ENCODE results near the gene C11orf16.
A peak's percentile ranks its signal among the peaks of the same experiment; 100 is the strongest.

C11orf16 gene

DNA sequence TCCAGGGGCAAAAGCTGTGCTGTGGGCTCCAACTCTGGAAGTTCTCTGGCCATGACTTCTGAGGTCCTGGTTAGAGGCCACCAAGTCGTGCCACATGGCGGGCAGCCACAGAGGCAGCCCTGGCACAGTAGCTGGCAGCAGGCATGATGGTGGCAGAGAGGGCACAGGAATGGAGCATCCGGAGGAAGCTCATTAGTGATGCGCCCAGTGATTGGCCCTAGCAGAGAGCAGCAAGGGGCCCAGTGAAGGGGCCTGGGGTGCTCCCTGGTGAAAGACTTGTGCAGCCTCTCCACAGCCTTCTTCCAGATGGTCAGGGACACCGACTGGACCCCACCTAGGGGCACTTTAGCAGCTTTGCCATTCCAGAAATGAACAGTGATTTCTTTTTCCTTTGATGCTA is 7.0 kb downstream of the C11orf16 start:
- TF ChIP-seq, protein P1, sequence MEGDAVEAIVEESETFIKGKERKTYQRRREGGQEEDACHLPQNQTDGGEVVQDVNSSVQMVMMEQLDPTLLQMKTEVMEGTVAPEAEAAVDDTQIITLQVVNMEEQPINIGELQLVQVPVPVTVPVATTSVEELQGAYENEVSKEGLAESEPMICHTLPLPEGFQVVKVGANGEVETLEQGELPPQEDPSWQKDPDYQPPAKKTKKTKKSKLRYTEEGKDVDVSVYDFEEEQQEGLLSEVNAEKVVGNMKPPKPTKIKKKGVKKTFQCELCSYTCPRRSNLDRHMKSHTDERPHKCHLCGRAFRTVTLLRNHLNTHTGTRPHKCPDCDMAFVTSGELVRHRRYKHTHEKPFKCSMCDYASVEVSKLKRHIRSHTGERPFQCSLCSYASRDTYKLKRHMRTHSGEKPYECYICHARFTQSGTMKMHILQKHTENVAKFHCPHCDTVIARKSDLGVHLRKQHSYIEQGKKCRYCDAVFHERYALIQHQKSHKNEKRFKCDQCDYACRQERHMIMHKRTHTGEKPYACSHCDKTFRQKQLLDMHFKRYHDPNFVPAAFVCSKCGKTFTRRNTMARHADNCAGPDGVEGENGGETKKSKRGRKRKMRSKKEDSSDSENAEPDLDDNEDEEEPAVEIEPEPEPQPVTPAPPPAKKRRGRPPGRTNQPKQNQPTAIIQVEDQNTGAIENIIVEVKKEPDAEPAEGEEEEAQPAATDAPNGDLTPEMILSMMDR (IDR thresholded peaks at IDR 0.05; ENCODE audit: extremely low read depth, missing control alignments), result no peak
- DNase-seq (ENCODE audit: low spot score), result no peak

DNA sequence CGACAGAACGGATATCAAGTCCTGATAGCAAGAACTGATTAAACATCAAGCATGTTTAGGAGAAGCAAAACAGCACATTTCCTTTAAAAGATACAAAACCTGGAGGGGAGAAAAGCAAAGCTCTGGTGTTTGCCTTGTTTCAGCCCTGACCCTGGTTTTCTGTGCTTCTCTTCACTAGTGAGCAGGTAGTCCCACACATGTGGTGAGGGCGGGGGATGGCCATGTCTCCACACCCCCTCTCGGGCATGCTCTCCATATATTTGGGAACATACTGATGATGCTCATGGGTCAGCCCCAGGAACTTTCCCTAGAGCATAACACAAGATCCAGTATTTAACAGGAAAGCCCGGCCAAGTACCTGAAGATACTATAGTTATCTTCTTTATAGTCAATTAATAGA is 10.1 kb downstream of the C11orf16 start:
- TF ChIP-seq, protein P1 (IDR thresholded peaks at IDR 0.05; ENCODE audit: extremely low read depth, missing control alignments), result no peak
- DNase-seq (ENCODE audit: low spot score), result no peak

DNA sequence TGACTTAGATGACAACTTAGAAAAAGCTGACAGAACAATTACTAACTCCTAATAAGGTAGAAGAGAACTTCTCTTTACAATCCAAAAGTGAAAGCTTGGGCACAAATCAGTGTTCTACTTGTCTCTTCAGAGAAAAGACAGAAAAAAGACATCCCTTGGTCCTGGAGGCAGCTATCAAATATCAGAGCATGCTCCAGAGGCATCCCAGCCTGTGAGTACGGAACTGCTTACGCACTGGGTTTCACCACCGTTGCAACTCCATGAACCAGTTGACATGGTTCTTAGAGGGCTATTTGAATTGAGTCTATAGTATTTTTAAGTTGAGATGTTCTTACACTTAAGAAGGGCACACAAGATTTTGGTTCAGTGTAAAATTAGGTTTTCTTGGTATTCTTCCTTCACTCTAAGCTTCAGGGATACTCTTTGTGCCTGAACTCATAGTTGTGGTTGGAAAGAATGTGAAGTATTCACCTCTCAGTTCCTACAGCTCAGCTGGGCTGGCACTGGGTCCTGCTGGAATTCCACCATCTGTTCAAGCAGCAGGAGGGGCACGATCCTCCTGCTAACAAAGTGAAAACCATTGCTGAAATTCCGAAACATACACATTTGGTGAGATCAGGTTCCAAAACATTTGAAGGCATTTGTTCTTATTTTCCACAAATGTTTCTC is 15.5 kb downstream of the C11orf16 start:
- TF ChIP-seq, protein P1 (IDR thresholded peaks at IDR 0.05; ENCODE audit: extremely low read depth, missing control alignments), result no peak
- no peak for DNase-seq (ENCODE audit: low spot score)

DNA sequence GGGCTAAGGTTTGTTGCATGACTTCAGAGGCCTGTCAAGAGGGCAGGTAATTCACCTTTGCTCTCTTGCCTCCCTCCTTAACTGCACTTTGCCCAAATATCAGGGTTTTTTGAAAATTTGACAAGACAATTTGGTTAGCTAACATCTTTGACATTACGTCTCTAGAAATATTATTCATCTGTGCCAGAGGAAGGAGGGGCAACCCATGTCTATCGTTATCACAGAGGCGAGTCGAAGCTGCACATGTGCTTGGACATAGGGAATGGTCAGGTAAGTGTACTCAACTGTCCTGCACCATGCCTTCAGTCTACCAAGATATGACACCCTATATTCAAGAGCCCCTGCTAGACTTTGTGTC is 18.1 kb downstream of the C11orf16 start:
- no peak for DNase-seq (ENCODE audit: low spot score)
- TF ChIP-seq, protein P1 (IDR thresholded peaks at IDR 0.05; ENCODE audit: extremely low read depth, missing control alignments), result no peak

DNA sequence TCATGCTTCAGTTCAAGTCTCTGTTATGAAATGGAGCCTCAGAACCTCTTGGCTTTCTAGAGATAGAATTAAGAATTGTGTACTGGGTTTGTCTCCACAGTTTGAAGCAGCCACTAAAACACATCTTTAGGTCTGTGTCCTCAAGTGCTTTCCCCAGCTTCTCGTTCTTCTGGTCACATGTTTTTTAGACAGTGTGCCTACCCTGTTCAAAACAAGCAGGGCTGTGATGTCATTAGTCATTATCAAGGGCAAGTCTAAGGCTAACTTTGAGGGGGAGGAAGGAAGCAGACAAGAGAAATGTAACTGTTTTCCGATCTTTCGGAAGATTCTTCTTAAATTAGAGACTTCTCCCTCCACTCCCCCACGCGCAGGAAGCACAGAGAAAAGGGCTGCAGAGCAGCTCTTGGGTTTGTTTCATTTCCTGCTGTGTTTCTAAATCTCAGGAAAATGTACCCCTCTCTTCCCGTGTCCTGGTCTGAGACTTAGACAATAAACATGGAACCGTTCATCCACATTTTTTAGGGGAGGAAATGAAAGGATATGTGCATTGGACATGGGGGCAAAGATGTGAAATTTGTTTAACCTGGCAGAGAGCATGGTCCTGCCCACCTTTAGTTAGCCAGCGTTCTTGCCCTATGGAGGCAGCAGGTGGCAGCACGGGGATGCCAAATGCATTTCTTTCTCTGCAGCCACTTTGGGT is 18.6 kb downstream of the C11orf16 start:
- DNase-seq (ENCODE audit: low spot score), result peak; percentile 58
- TF ChIP-seq, protein P1 (IDR thresholded peaks at IDR 0.05; ENCODE audit: extremely low read depth, missing control alignments), result peak; percentile 29

DNA sequence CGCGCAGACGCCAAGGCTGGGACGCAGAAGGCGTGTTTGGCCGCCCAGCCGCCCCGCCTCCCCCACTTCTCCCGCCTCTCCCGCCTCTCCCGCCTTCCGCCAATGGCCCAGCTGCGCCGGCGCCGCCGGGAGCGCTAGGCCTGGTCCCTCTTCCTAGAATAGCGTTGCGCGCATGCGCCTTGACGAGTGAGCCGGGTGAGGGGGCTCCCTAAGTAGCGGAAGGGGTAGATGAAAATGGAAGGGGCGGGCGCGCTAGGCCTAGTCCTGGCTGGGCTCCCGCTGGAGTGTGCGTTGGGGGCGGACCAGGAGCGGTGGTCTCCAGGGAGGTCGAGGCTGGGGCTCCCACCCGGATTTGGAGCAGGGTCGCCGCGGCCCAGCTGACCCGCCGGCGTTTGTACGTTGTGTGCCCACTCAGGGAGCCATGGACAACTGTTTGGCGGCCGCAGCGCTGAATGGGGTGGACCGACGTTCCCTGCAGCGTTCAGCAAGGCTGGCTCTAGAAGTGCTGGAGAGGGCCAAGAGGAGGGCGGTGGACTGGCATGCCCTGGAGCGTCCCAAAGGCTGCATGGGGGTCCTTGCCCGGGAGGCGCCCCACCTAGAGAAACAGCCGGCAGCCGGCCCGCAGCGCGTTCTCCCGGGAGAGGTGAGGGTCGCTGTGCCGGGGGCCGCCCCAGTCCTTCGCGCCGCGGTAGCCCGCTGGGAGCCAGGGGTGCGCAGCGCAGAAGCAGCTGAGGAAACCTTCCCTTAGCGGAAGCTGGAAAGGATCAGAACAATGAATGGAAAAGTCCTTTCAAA is 21.5 kb downstream of the C11orf16 start, which contains the start of gene AKIP1:
AKIP1 (plus strand) TSS at position 161 of the 795 bp plus-strand sequence; CDS start at position 422, 261 bp downstream.
- TF ChIP-seq, protein P1 (IDR thresholded peaks at IDR 0.05; ENCODE audit: extremely low read depth, missing control alignments), result no peak
- peak; percentile 94 for DNase-seq (ENCODE audit: low spot score)

DNA sequence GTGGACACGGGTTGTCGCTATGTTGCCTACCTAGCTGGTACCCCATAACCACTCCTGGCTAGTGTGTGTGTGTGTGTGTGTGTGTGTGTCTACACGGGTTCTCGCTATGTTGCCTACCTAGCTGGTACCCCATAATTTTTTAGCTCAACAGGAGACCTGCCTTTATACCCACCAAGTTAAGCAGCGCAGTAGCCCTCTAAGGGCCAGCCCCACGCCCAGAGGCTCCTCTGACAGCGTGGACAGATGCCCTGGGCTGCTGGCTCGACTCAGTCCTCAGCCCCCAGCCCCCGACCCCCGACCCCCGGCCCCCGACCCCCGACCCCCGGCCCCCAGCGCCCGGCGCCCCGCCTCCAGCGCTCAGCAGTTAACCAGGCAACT is 22.1 kb downstream of the C11orf16 start:
- DNase-seq (ENCODE audit: low spot score), result no peak
- TF ChIP-seq, protein P1 (IDR thresholded peaks at IDR 0.05; ENCODE audit: extremely low read depth, missing control alignments), result no peak
